GM12878 (cell line): ENCODE data around the gene CLDN4. TPM values are rescaled to one million over a fixed set of nuclear protein-coding genes. Genes with fewer than 3 reads are reported as not detected.

Experiments
- ATAC-seq: fragments of 200-7000 bp; cut with Tn5 transposase; 3 replicates; pipeline ENCODE4 v1.9.1; 2020; ENCODE audit warnings: mild to moderate bottlenecking, moderate library complexity
- BruUV-seq: library from RNA; stranded (reverse); fragments of 400-500 nt; replicated peaks from 2 replicates; lab custom pipeline; 2021; lab: Mats Ljungman, UMichigan
- CTCF ChIA-PET: fragments of 300-600 bp; sonication (Branson Sonifier 250); formaldehyde crosslinking; extraction: SDS; loops from one replicate; lab custom pipeline; 2021; ENCODE audit warnings: inconsistent platforms; lab: Yijun Ruan, JAX
- POLR2A ChIA-PET: fragments of 350-600 bp; formaldehyde crosslinking; extraction: SDS; loops from one replicate; lab custom pipeline; 2021; ENCODE audit warnings: inconsistent platforms; lab: Charles Lee
- RAD21 ChIA-PET: fragments of 300-600 bp; sonication (Branson Sonifier 250); formaldehyde crosslinking; loops from one replicate; lab custom pipeline; 2023; ENCODE audit warnings: antibody characterized with exemption; ENCODE audit not compliant: unreplicated experiment; lab: Charles Lee
- SMC1A ChIA-PET: fragments of 300-600 bp; sonication (Branson Sonifier 250); formaldehyde crosslinking; loops from one replicate; lab custom pipeline; 2023; ENCODE audit not compliant: unreplicated experiment, uncharacterized antibody; lab: Charles Lee
- DNase-seq: peaks from one replicate; pipeline ENCODE4 v3.0.0-alpha.2; 2011; ENCODE audit warnings: low read depth, low spot score
- FAIRE-seq: peaks from 3 replicates; lab custom pipeline; 2011; peaks lifted over from hg19 to GRCh38; lab: Jason Lieb, UNC
- H2AFZ ChIP-seq: 2 replicates; pipeline ENCODE4 v1.6.0; 2011; ENCODE audit warnings: low read depth, low read length, control low read depth; ENCODE audit not compliant: control insufficient read depth
- H3K27ac ChIP-seq: 2 replicates; pipeline ENCODE4 v1.5.1; 2011; ENCODE audit warnings: control low read depth; ENCODE audit not compliant: control insufficient read depth, insufficient read depth
- H3K27me3 ChIP-seq, 2 experiments: replicated peaks in 1 of 2; 2 replicates each; pipeline versions ENCODE4 v1.6.0 to v1.6.1; 2011; ENCODE audit warnings: low read length in 1 of 2; ENCODE audit not compliant: control insufficient read depth in 2 of 2, insufficient read depth in 2 of 2
- H3K36me3 ChIP-seq, 2 experiments: 2 replicates each; pipeline ENCODE4 v1.5.1; 2011; ENCODE audit warnings: low read length in 1 of 2; ENCODE audit not compliant: control insufficient read depth in 2 of 2, insufficient read depth in 2 of 2
- H3K4me1 ChIP-seq: 2 replicates; pipeline ENCODE4 v1.6.1; 2011; ENCODE audit warnings: mild to moderate bottlenecking, low read length, moderate library complexity, mixed read lengths; ENCODE audit not compliant: control insufficient read depth, insufficient read depth
- H3K4me2 ChIP-seq: 2 replicates; pipeline ENCODE4 v1.6.0; 2011; ENCODE audit warnings: control low read depth; ENCODE audit not compliant: control insufficient read depth, insufficient read depth
- H3K4me3 ChIP-seq: fragments of 200-600 bp; sonication (generic); 2 replicates; pipeline ENCODE4 v1.5.1; 2016
- H3K79me2 ChIP-seq: 2 replicates; pipeline ENCODE4 v1.6.0; 2011; ENCODE audit warnings: low read length; ENCODE audit not compliant: control insufficient read depth, insufficient read depth
- H3K9ac ChIP-seq: 2 replicates; pipeline ENCODE4 v1.8.0; 2011; ENCODE audit warnings: low read length, control low read depth, mixed read lengths; ENCODE audit not compliant: control insufficient read depth, insufficient read depth
- H3K9me3 ChIP-seq: replicated peaks from 3 replicates; pipeline ENCODE4 v1.5.1; 2011; ENCODE audit warnings: mild to moderate bottlenecking, low read length; ENCODE audit not compliant: control insufficient read depth, insufficient read depth
- H4K20me1 ChIP-seq: 2 replicates; pipeline ENCODE4 v1.6.0; 2011; ENCODE audit not compliant: control insufficient read depth, insufficient read depth
- BACH1 ChIP-seq: fragments of 450-650 bp; IDR thresholded peaks from 2 replicates; pipeline ENCODE4 v1.6.1; 2017; ENCODE audit warnings: mild to moderate bottlenecking, borderline replicate concordance
- E2F4 ChIP-seq: IDR thresholded peaks from 2 replicates; pipeline ENCODE4 v1.6.1; 2012; ENCODE audit warnings: low read depth, low read length, improper control_type of control experiment
- FOXK2 ChIP-seq: fragments of 450-650 bp; IDR thresholded peaks from 2 replicates; pipeline ENCODE4 v1.6.1; 2017; ENCODE audit warnings: mild to moderate bottlenecking, moderate library complexity
- NFIC ChIP-seq: IDR thresholded peaks from 2 replicates; pipeline ENCODE4 v1.6.1; 2012; ENCODE audit warnings: low read depth, mild to moderate bottlenecking, inconsistent platforms, low read length, moderate library complexity
- NFYA ChIP-seq: IDR thresholded peaks from 2 replicates; pipeline ENCODE4 v1.6.1; 2011; ENCODE audit warnings: low read depth, mild to moderate bottlenecking, low read length, improper control_type of control experiment, borderline replicate concordance
- PAX5 ChIP-seq: IDR thresholded peaks from 2 replicates; pipeline ENCODE4 v1.6.1; 2011; ENCODE audit warnings: low read depth, low read length, borderline replicate concordance
- PML ChIP-seq: IDR thresholded peaks from 2 replicates; pipeline ENCODE4 v1.6.1; 2012; ENCODE audit warnings: low read length, inconsistent platforms
- SIN3A ChIP-seq: IDR thresholded peaks from 2 replicates; pipeline ENCODE4 v1.6.1; 2012; ENCODE audit warnings: low read depth, low read length, improper control_type of control experiment
- SMAD1 ChIP-seq: fragments of 450-650 bp; IDR thresholded peaks from 2 replicates; pipeline ENCODE4 v1.6.1; 2018; ENCODE audit warnings: mild to moderate bottlenecking, low read depth; ENCODE audit not compliant: partially characterized antibody
- ZBTB33 ChIP-seq: fragments of 450-650 bp; IDR thresholded peaks from 2 replicates; pipeline ENCODE4 v1.6.1; 2017; ENCODE audit warnings: mild to moderate bottlenecking
- ZNF24 ChIP-seq: fragments of 450-650 bp; IDR thresholded peaks from 2 replicates; pipeline ENCODE4 v1.6.1; 2017; ENCODE audit warnings: antibody characterized with exemption, mild to moderate bottlenecking
- ZZZ3 ChIP-seq: IDR thresholded peaks from 2 replicates; pipeline ENCODE4 v1.6.1; 2011; ENCODE audit warnings: low read depth; ENCODE audit not compliant: control insufficient read depth, insufficient read length
- WGBS: methylation state at CpG from one replicate; pipeline ENCODE4 v1.1.6; 2016; ENCODE audit warnings: low lambda C conversion rate; ENCODE audit not compliant: insufficient replicate concordance, insufficient coverage; ENCODE audit errors: missing lambda C conversion rate; 5-methylcytosine and 5-hydroxymethylcytosine counted together
- in situ Hi-C: fragments of 300-500 bp; cut with MboI; formaldehyde crosslinking; loops from 9 replicates; pipeline ENCODE4 v1.14.3; 2018; ENCODE audit warnings: mixed read lengths
- intact Hi-C: fragments of 100-400 bp; cut with micrococcal nuclease; formaldehyde crosslinking; loops from one replicate; pipeline ENCODE4 v1.14.2; 2022; ENCODE audit not compliant: unreplicated experiment
- polyA plus RNA-seq, 11 experiments: library from polyadenylated mRNA; depleted of rRNA in 4 of 11; unstranded in 6 of 11; stranded (reverse) in 5 of 11; fragments of >200 nt; fragmentation: Nextera tagmentation in 4 of 11; fragmentation: Illumina TruSeq in 1 of 11; extraction: Ambion mirVana in 4 of 11; extraction: Trizol in 1 of 11; gene quantifications; 1 replicate in 1 of 11; 2 replicates in 10 of 11; pipeline versions ENCODE4 v1.2.1 to v1.2.3, GENCODE V29; 2011 to 2016; ENCODE audit warnings: inconsistent platforms in 2 of 11, missing spikeins in 2 of 11, low read depth in 1 of 11
- total RNA-seq, 4 experiments: library from RNA; depleted of rRNA in 3 of 4; stranded (reverse); fragments of >200 nt in 3 of 4; fragmentation: Illumina TruSeq in 1 of 4; extraction: Trizol in 1 of 4; gene quantifications; 2 replicates each; pipeline versions ENCODE4 v1.2.1 to v1.2.3, GENCODE V29; 2013 to 2021

The CLDN4 gene
- total and polyA plus RNA-seq, 10 of the 15 experiments (the other 5 are each of a cell fraction or from before 2014, with no cell fraction given), result 0.04 to 0.38 (median 0.06) TPM; not detected in 6

DNA sequence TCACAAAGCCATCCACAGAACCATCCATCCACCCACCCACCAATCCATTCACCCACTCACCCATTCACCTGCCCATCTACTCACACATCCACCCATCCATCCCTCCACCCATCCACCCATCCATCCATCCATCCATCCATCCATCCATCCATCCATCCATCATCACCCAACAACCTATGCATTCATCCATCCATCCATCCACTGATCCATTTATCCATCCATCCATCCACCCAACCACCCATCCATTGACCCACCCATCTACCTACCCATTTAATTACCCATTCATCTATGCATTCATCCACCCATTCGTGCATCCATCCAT, 35.6 kb downstream of the CLDN4 start:
- H4K20me1 ChIP-seq, result no peaks in the 10 kb centered on the region
- no peak overlapping the region for H2AFZ ChIP-seq
- POLR2A ChIA-PET, result no interaction called here
- no peak overlapping the region for H3K9ac ChIP-seq
- no peaks in the 10 kb centered on the region for H3K79me2 ChIP-seq
- WGBS, result 0% methylated on average over 1 of the region's 1 CpG
- no peak overlapping the region for H3K27ac ChIP-seq
- RAD21 ChIA-PET, result interaction anchor here (1.7 kb wide), 1 partner anchor 113 kb away, joined by 5 read pairs; no protein-coding TSS in a partner anchor
- in situ Hi-C loops, result loop anchor here (5.0 kb wide), 1 partner anchor 156 kb away; no protein-coding TSS in a partner anchor
- BruUV-seq, result no TSS peak
- DNase-seq, result no peak
- TF ChIP-seq E2F4 (no peak), ZBTB33 (no peak), ZNF24 (no peak), NFIC (no peak), PML (no peak), SIN3A (no peak), ZZZ3 (no peak), FOXK2 (no peak), BACH1 (no peak), NFYA (no peak), PAX5 (no peak), SMAD1 (no peak)
- no peaks in the 10 kb centered on the region for H3K4me1 ChIP-seq
- no peaks in the 10 kb centered on the region for H3K9me3 ChIP-seq
- no peak overlapping the region for H3K4me3 ChIP-seq
- H3K36me3 ChIP-seq, result no peaks in the 10 kb centered on the region
- ATAC-seq, result no peak
- no peaks in the 10 kb centered on the region for H3K27me3 ChIP-seq
- CTCF ChIA-PET, result interaction anchor here (0.8 kb wide), 1 partner anchor 160 kb away, joined by 3 read pairs; no protein-coding TSS in a partner anchor
- SMC1A ChIA-PET, result interaction anchor here (1.3 kb wide), 1 partner anchor 158 kb away, joined by 3 read pairs; no protein-coding TSS in a partner anchor
- intact Hi-C loops, result loop anchor here (1.0 kb wide), 1 partner anchor 160 kb away; no protein-coding TSS in a partner anchor
- FAIRE-seq, result no peak
- H3K4me2 ChIP-seq, result no peak overlapping the region
